NCI-H82 treated with DMSO at 0.1 percent for 48 hours (cell line): ENCODE data around the gene CHODL.

Source experiments
- DNase-seq: peaks from one replicate; lab custom pipeline; 2025; ENCODE audit not compliant: unreplicated experiment; lab: John Stamatoyannopoulos, UW

Gene CHODL

DNA sequence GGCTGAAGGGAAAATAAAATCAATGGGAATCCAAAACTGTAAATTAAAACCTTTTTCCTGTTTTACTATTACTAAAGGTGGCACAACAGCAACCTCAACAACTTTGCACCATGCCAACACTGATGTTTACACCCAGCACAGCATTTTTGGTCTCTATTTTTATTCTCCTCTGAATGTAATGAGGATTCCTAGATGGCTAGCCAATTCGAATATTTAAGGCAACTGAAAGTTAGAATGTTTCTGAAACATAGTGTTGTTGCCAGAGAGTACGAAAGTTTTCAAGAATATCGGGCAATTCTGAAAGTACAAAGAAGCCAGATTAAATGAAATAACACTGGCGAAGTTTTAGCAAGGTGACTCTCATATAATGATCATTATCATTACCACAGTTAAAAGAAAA lies 40.7 kb downstream of the CHODL start:
- no peak for DNase-seq

DNA sequence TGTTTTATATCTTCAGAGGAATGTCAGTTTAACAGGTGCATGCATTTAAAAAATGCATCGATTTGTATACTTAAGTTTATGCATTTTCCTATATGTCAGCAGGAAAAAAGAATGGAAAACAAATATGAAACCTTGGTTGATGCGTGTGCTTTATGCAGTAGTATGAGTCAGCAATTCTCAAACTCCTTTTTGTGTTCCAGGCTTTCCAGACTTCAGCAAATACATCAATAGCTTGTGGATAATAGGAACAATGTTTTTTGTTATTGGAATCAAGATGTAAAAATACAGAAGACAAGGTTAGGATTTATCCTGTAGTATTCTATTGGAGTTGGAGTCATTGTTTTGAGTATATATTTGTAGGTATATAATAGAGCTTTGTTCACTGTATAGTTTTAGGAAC lies 45.2 kb downstream of the CHODL start:
- no peak for DNase-seq

DNA sequence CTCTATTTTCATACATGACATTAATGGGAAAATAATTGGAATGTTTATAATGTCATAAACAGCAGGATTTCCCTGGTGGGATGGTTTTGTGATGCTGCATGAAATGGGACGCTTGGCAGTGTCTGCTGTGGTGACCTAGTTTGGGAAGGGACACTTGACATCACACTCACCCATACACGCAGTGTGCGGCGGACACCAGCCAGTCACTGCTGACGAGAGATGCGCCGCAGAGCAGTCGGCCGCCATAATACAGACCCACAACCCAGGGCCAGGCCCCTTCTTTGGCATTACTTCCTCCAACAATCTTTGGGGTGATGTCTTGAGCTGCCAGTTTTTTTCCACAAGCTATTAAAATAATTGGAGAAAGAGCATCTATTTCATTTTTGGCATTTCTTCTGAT lies 49.5 kb downstream of the CHODL start:
- no peak for DNase-seq

DNA sequence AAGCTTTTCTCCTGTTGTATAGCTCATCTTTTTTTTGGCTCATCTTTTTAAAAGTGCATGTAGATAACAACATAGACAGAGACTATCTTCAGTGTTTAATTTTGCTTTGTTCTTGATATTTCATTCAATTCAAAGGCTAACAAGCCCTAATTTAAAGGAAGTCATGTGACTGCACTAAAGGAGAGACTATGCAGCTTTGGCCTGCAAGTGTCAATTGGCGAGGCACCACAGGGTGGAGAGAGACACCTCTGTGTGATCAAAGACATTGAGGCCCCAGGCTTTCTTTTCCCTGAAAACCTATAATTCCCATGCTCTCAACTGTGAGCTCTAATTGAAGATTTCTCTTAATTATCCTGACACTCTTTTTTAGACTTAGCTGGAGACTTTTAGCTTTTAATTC lies 53.6 kb downstream of the CHODL start:
- no peak for DNase-seq
